ENCODE data around the gene ARHGEF28.

Gene ARHGEF28

GRCh38 chr5:73834693-73835092 lies 208.7 kb downstream of the ARHGEF28 start:
- H3K9me2 ChIP-seq (replicated peaks; ENCODE audit: control insufficient read depth, low read length), result no peaks in the 10 kb centered on the region
- no peaks in the 10 kb centered on the region for H3K36me3 ChIP-seq (ENCODE audit: control insufficient read depth, low read length)
- no peaks in the 10 kb centered on the region for H3F3A ChIP-seq (ENCODE audit: control insufficient read depth, insufficient read depth)
- H3K79me2 ChIP-seq (ENCODE audit: control insufficient read depth, low read length), result no peaks in the 10 kb centered on the region
- no peaks in the 10 kb centered on the region for H4K20me1 ChIP-seq (ENCODE audit: control insufficient read depth, insufficient read depth, low read depth, low read length)
- H3K4me3 ChIP-seq (ENCODE audit: low read length), result no peak overlapping the region
- no peak overlapping the region for H3K4me2 ChIP-seq (ENCODE audit: low read length)
- H3K9me3 ChIP-seq (ENCODE audit: control insufficient read depth, insufficient read depth, low read length), result no peaks in the 10 kb centered on the region
- no peaks in the 10 kb centered on the region for H3K27me3 ChIP-seq (ENCODE audit: control insufficient read depth, low read length)
- no peaks in the 10 kb centered on the region for H3K4me1 ChIP-seq (ENCODE audit: control insufficient read depth, low read length)
- TF ChIP-seq EZH2phosphoT487 (IDR thresholded peaks at IDR 0.05; ENCODE audit: borderline replicate concordance, low read length), result no peak
- no peak for TF ChIP-seq CTCF (IDR thresholded peaks at IDR 0.05; ENCODE audit: low read depth, low read length, poor library complexity, severe bottlenecking)
- H3K27ac ChIP-seq (ENCODE audit: low read depth, low read length), result no peak overlapping the region

- Histone ChIP-seq H4K20me1 (ENCODE audit: control insufficient read depth, insufficient read depth, low read depth, low read length) (no peaks in the 10 kb centered on the region), H3K4me2 (ENCODE audit: low read length) (no peak overlapping the region), H3K4me1 (ENCODE audit: control insufficient read depth, low read length) (no peaks in the 10 kb centered on the region), H3K4me3 (ENCODE audit: low read length) (no peak overlapping the region), H3K9me3 (ENCODE audit: control insufficient read depth, insufficient read depth, low read length) (no peaks in the 10 kb centered on the region), H3K9me2 (replicated peaks; ENCODE audit: control insufficient read depth, low read length) (no peaks in the 10 kb centered on the region), H3K79me2 (ENCODE audit: control insufficient read depth, low read length) (no peaks in the 10 kb centered on the region), H3K27ac (ENCODE audit: low read depth, low read length) (no peak overlapping the region), H3K27me3 (ENCODE audit: control insufficient read depth, low read length) (no peaks in the 10 kb centered on the region), H3K36me3 (ENCODE audit: control insufficient read depth, low read length) (no peaks in the 10 kb centered on the region), H3F3A (ENCODE audit: control insufficient read depth, insufficient read depth) (no peaks in the 10 kb centered on the region)
- TF ChIP-seq EZH2phosphoT487 (IDR thresholded peaks at IDR 0.05; ENCODE audit: borderline replicate concordance, low read length), result no peak
- TF ChIP-seq CTCF (IDR thresholded peaks at IDR 0.05; ENCODE audit: low read depth, low read length, poor library complexity, severe bottlenecking), result no peak
These were observed 209.7 kb downstream of the ARHGEF28 start for GRCh38 chr5:73835726-73836125.

DNA sequence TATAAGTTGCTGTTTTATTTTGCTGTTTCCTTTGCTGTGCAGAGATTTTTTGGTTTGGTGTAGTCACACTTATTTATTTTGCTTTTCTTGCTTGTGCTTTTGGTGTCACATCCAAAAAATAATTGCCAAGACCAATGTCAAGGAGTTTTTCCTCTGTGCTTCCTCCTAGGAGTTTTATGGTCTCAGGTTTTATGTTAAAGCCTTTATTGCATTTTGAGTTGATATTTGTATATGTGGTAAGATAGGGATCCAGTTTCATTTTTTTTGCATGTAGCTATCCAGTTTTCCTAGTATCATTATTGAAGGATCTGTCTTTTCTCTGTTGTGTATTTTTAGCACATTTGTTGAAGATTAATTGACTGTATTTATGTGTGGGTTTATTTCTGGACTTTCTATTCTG lies 210.6 kb downstream of the ARHGEF28 start:
- Histone ChIP-seq H3K4me2 (ENCODE audit: low read length) (no peak overlapping the region), H3F3A (ENCODE audit: control insufficient read depth, insufficient read depth) (no peaks in the 10 kb centered on the region), H3K4me1 (ENCODE audit: control insufficient read depth, low read length) (no peaks in the 10 kb centered on the region), H3K79me2 (ENCODE audit: control insufficient read depth, low read length) (no peaks in the 10 kb centered on the region), H3K4me3 (ENCODE audit: low read length) (no peak overlapping the region), H3K9me2 (replicated peaks; ENCODE audit: control insufficient read depth, low read length) (no peaks in the 10 kb centered on the region), H3K27me3 (ENCODE audit: control insufficient read depth, low read length) (no peaks in the 10 kb centered on the region), H3K27ac (ENCODE audit: low read depth, low read length) (no peak overlapping the region), H3K9me3 (ENCODE audit: control insufficient read depth, insufficient read depth, low read length) (no peaks in the 10 kb centered on the region), H3K36me3 (ENCODE audit: control insufficient read depth, low read length) (no peaks in the 10 kb centered on the region), H4K20me1 (ENCODE audit: control insufficient read depth, insufficient read depth, low read depth, low read length) (no peaks in the 10 kb centered on the region)
- TF ChIP-seq EZH2phosphoT487 (IDR thresholded peaks at IDR 0.05; ENCODE audit: borderline replicate concordance, low read length) (no peak), CTCF (IDR thresholded peaks at IDR 0.05; ENCODE audit: low read depth, low read length, poor library complexity, severe bottlenecking) (no peak)

- no peaks in the 10 kb centered on the region for H3K79me2 ChIP-seq (ENCODE audit: control insufficient read depth, low read length)
- H3K9me2 ChIP-seq (replicated peaks; ENCODE audit: control insufficient read depth, low read length), result no peaks in the 10 kb centered on the region
- H3K27me3 ChIP-seq (ENCODE audit: control insufficient read depth, low read length), result no peaks in the 10 kb centered on the region
- H3K4me1 ChIP-seq (ENCODE audit: control insufficient read depth, low read length), result no peaks in the 10 kb centered on the region
- no peak overlapping the region for H3K4me3 ChIP-seq (ENCODE audit: low read length)
- no peak overlapping the region for H3K4me2 ChIP-seq (ENCODE audit: low read length)
- no peaks in the 10 kb centered on the region for H3K36me3 ChIP-seq (ENCODE audit: control insufficient read depth, low read length)
- H3K9me3 ChIP-seq (ENCODE audit: control insufficient read depth, insufficient read depth, low read length), result no peaks in the 10 kb centered on the region
- H3F3A ChIP-seq (ENCODE audit: control insufficient read depth, insufficient read depth), result no peaks in the 10 kb centered on the region
- TF ChIP-seq CTCF (IDR thresholded peaks at IDR 0.05; ENCODE audit: low read depth, low read length, poor library complexity, severe bottlenecking) (no peak), EZH2phosphoT487 (IDR thresholded peaks at IDR 0.05; ENCODE audit: borderline replicate concordance, low read length) (no peak)
- H4K20me1 ChIP-seq (ENCODE audit: control insufficient read depth, insufficient read depth, low read depth, low read length), result no peaks in the 10 kb centered on the region
- H3K27ac ChIP-seq (ENCODE audit: low read depth, low read length), result no peak overlapping the region
These were observed 212.9 kb downstream of the ARHGEF28 start for GRCh38 chr5:73838901-73839300.

All from DOHH2 (cell line).